ENCODE data around the gene ARHGEF18.

ARHGEF18 gene

GRCh38 chr19:7386308-7386707 lies 37.6 kb downstream of the ARHGEF18 start:
- no peak for DNase-seq

GRCh38 chr19:7386769-7387168 lies 38.0 kb downstream of the ARHGEF18 start:
- DNase-seq: no peak

- DNase-seq: peak; percentile 41
These were observed 42.5 kb downstream of the ARHGEF18 start for GRCh38 chr19:7391218-7391670.

GRCh38 chr19:7393459-7393858 lies 44.7 kb downstream of the ARHGEF18 start:
- no peak for DNase-seq

GRCh38 chr19:7393939-7394730 lies 45.4 kb downstream of the ARHGEF18 start:
- no peak for DNase-seq

- peak; percentile 87 for DNase-seq
These were observed 46.1 kb downstream of the ARHGEF18 start for GRCh38 chr19:7394731-7395359.

GRCh38 chr19:7395360-7396066 lies 46.8 kb downstream of the ARHGEF18 start:
- DNase-seq: no peak

- peak; percentile 90 for DNase-seq
These were observed 49.0 kb downstream of the ARHGEF18 start for GRCh38 chr19:7397687-7398086.
